Fibroblast of skin of scalp (primary cell): Measurements from ENCODE around the gene STX3. TPM values are rescaled to one million over a fixed set of nuclear protein-coding genes. Genes with fewer than 3 reads are reported as not detected.

Experiments used
- DNase-seq: peaks from one replicate; pipeline ENCODE4 v3.0.0-alpha.2; 2013
- polyA plus RNA-seq, 2 experiments: library from polyadenylated mRNA; unstranded; fragments of 120-200 nt; gene quantifications; one replicate each; pipeline ENCODE4 v1.2.1, GENCODE V29; 2013; ENCODE audit not compliant: insufficient read length in 2 of 2

Gene STX3
- polyA plus RNA-seq (2013, experiment 1 of 2; ENCODE audit: insufficient read length) = 3.2 TPM
- polyA plus RNA-seq (2013, experiment 2 of 2; ENCODE audit: insufficient read length) = 3.4 TPM

DNA sequence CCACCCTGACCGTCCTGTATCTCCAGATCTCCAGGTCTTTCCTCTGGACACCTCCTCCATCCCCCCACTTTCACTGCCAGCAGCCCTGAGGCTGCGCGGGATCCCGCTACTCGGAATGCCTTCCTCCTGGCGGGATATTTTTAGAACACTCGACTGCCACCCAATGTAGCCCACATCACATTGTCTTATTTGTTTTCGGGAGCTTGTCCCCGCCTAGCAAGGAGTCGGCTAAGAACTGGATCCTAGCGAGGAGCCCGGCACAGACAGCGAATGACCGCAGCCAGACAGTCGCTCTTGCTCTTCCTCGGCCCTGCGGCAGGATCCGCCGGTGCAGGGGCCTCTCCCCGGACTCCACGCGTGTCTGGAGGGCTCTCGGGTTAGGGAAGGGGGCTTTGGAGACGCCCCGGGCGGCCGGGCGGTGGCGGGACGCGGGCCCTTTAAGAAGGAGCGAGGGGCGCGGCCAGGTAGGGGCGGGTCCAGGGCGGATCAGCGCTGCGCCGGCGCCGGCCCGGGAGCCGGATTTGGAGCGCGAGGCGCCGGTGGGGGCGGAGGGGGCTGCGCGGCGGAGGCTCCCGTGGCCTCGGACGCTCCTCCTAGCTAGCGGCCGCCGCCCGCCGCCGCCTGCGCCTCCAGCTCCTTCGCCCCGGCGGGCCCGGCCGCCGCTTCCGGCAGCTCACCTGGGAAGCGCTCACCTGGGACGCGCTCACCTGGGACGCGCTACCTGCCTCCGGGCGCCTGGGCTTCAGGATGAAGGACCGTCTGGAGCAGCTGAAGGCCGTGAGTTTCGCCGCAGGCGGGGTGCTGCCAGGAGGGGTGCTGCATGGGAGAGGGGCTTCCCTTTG, at the start of gene STX3:
STX3 (plus strand) TSS at position 518 of the 842 bp plus-strand sequence; CDS start at position 748, 230 bp downstream.
- DNase-seq = peak; percentile 37

DNA sequence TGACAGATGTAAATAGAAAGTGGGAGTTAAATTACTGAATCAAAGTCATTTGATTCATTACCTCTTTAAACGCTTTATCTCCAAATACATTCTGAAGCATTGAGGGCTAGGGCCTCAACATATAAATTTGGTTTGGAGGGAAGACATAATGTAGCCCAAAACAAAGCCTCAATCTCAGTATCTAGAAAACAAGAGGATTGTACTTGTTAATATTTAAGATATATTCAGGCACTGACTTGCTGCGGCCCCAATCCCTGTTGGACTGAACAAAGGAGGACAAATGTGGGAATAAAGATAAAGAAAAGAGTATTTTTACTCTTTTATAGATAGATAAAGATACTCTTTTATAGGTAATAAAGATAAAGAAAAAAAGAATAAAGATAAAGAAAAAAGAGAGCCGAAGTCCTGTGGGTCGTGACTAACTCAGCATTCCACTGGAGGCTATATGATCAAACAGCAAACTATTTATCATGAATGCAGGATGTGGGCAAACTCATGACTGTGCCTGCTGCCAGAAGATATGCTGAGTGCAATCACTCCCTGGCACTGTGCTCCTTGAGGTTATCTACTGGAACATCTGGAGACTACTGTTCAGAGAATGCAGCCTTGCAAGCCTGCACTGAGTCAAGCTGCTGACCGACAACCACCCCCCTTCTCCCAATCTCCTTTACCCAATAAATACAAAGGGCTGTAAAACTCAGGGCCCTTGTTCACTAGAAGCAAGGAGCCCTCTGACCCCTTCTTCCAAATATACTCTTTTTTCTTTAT, 48.5 kb upstream of the STX3 start:
- DNase-seq = peak; percentile 75

DNA sequence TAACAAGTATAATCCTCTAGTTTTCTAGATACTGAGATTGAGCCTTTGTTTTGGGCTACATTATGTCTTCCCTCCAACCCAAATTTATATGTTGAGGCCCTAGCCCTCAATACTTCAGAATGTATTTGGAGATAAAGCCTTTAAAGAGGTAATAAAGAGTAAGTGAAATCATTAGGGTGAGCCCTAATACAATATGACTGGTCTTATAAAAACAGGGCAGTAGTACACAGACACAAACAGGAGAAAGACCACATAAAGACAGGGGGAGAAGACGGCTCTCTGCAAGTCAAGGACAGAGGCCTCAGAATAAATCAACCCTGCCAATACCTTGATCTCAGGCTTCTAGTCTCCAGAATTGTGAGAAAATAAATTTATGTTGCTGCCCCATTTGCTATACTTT, 47.8 kb upstream of the STX3 start:
- no peak for DNase-seq

DNA sequence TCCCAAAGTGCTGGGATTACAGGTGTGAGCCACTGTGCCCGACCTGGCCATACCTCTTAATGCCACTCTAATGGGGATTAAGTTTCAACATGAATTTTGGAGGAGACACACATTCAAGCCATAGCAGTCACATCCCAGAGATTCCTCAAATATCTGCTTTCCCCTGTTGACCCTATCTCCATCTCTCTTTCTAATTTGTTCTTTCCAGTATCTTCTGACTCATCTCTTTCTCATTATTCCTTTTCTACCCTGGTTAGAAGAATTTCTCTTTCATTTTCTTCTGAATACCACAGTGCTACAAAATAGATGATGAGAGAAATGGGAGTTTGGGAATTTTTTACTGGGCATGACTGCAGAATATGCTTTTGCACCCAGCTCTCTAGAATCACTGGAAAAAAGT, 46.6 kb upstream of the STX3 start:
- peak; percentile 25 for DNase-seq

DNA sequence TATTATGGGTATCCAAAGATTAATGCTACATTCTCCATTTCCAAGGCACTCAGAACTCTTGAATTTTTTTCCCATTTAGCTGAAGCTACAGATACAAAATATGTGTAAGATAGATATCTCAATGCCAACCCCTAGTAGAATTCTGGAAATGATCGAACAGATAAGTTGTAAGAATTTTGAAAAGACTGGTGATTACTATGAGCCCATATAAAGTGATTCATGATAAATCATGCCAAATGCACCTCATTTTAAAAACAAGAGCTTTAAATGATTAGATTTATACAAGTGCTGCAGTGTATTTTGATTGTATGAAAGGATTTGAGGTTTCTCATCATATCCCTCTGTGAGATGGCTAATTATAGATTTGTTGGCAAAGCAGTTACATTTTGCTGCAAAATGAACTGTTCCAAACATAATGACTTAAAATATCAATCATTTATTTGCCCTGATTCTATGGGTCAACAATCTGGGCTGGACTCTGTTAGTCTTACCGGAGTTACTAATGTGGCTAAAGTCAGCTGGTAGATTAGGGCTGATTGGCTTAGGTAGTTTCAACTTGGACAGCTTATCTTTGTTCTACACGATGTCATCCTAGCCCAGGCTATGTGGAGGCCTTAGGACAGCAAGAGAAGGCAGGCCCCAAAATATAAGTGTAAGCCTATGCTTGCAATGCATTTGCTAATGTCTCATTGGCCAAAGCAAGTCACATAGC, 44.9 kb upstream of the STX3 start:
- DNase-seq = no peak

DNA sequence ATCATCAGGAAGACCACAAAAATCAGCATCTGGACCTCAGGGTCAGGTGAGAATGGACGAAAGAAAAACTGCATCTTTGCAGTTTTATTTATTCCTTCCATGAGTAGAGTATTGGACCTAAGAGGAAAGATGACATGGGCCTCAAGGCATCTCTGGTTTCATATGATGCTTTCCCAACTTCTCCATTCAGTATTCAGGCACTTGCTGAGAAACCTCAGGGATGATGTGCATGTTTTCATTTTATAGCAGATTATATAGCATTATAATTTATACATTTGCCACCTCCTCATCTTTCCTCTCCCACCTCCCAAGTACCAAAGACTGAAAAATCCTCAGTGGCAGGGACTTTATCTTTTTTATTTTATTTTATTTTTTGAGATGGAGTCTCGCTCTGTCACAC, 41.4 kb upstream of the STX3 start, which contains the start of gene OR10V1:
OR10V1 (minus strand) TSS at position 101 of the 400 bp plus-strand sequence; CDS start at position 101, 0 bp downstream.
- DNase-seq = no peak

DNA sequence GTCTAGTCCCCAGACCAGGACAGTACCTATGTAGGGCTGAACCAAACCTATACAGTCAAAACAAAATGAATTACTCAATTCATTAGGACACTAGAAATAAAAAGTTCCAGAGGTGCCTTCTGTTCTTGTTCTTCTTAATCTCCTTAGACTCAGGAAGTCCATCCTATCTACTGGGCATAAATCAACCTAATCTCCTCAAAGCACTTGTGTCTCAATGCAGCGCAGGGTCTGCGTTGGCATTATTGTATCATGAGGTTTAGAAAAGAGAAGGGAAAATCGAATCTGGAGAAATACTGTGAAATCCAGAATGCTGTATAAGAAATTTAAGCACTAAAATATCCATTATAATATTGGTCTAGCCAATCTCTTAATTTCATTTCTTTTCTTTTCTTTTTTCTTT, 39.1 kb upstream of the STX3 start:
- DNase-seq = no peak

DNA sequence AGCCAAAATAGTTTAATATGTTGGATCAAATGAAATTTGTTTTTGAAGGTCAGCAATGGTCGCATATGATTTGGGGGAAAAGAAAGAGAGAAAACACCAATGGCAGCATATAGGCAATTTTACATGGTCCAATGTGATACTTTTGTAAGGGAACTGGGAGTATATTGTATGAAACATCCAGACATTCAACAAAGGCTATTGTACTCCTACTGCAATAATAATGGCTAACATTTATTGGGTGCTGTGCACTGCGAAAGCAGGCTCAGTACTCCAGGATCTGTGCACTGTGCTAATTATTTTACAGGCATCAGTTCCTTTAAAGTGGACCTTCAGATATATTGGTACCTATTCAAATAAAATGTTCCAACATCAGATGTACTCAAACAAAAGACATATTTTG, 35.6 kb upstream of the STX3 start:
- no peak for DNase-seq

DNA sequence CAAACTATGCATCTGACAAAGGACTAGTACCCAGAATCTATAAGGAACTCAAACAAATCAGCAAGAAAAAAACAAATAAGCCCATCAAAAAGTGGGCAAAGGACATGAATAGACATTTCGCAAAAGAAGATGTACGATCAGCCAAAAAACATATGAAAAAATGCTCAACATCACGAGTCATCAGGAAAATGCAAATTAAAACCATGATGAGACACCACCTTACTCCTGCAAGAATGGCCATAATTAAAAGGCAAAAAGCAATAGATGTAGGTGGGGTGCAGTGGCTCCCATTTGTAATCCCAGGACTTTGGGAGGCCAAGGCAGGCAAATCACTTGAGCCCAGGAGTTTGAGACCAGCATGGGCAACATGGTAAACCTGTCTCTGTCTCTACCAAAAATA, 31.1 kb upstream of the STX3 start:
- no peak for DNase-seq

DNA sequence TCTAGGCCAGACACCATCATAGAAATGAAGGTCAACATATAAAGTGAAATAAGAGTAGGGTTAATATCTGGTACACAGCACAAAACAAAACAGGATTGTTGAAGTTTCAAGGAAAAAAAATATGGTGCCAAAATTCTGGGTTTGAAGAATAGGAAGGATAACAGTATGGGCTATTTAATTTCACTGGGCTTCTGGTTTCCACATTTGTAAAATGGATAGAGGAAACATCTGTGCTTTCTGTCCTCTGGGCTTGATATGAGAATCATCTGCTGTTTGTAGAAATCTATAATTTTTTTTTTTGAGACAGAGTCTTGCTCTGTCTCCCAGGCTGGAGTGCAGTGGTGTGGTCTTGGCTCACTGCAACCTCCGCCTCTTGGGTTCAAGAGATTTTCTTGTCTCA, 27.8 kb upstream of the STX3 start:
- DNase-seq = no peak

DNA sequence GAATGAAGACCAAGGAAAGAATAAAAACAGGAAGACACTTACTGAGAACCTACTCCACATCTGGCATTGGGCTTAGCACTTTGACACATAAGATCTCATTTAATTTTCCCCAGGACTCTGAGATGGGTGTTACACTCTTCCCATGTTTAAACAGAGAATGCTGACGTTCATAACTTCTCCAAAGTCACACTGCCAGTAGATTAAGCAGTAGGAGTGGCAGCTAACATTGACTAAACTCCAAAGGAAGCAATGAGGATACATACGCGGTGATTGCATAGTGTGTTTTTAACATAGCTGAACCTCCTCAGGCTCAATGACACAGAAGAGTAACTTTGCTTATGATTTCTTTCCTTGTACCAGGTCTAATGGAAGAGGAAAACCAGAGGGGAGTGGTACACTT, 27.0 kb upstream of the STX3 start:
- DNase-seq = no peak

DNA sequence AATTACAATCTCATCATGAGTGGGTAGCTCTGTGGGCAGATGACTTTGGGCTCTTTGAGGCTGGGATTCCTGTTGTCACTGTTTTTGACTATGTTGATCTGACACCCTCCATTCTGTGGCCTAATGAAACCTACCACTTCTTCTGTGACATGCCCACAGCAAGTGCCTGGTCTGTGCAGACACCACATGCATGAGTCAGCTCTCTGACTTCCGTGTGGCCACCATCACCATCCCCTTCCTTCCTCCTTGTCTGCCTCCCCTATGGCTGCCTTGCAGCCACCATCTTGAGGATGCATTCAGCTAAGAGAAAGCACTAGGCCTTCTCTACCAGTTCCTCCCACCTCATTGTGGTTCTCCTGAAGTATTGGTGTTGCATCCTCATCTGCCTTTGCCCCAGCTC, 26.3 kb upstream of the STX3 start:
- DNase-seq = no peak

DNA sequence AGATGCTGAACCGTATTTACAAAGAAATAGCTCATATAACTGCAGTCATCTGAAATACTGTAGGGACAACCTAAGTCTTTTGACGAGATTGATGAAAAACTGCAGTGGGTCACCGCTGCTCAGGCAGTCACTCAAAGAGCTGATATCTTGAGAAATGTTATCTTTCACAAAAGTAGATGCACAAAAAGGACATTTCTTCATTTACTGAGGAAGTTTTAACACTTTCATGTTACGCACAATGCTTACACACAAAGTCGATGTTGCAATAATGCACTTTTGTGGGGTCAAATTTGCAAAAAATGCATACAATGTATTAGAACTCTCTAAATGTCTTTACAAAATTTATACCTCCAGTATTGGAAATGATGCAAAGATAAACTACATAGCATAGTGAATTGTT, 25.3 kb upstream of the STX3 start:
- no peak for DNase-seq

DNA sequence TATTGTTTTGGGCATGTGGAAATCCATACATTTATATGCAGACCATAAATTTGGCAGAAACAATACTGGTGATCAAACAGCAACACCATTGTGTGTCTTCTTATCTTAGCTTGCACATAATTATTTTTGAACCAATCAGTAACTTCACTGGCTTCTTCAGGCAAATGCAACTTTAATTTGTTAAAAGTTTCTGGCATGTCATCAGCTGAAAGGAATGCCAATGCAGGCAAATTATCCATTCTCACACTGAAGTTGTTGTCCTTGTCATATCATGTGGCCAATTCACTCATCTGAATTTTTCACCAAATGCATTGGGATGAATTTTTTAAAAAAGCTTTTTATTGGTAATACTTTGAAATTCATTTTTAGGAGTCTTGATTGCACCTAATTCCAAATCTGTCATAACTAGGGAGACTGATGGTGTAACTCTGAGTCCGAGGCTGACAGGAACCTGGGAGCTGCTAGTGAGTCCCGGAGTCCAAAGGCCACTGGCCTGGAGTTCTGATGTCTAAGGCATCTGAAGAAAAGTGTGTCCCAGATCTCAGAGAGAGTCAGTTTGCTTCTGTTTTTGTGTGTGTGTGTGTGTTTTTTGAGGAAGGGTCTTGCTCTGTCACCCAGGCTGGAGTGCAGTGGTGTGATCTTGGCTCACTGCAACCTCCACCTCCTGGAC, 24.1 kb upstream of the STX3 start:
- no peak for DNase-seq

DNA sequence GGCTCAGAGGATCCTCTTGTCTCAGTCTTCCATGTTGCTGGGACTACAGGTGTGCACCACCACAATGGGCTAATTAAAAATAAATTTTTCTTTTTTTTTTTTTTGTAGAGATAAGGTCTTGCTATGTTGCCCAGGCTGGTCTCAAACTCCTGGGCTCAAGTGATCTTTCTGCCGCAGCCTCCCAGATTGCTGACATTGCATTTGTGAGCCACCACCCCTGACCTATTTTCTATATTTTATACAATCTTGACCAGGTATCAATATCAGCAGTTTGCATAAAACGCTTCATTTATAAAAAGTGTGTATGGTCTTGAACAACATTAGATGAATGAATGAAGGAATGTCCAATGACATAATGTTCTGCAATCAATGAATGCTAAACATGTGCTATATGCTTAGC, 9.1 kb upstream of the STX3 start:
- DNase-seq = no peak

DNA sequence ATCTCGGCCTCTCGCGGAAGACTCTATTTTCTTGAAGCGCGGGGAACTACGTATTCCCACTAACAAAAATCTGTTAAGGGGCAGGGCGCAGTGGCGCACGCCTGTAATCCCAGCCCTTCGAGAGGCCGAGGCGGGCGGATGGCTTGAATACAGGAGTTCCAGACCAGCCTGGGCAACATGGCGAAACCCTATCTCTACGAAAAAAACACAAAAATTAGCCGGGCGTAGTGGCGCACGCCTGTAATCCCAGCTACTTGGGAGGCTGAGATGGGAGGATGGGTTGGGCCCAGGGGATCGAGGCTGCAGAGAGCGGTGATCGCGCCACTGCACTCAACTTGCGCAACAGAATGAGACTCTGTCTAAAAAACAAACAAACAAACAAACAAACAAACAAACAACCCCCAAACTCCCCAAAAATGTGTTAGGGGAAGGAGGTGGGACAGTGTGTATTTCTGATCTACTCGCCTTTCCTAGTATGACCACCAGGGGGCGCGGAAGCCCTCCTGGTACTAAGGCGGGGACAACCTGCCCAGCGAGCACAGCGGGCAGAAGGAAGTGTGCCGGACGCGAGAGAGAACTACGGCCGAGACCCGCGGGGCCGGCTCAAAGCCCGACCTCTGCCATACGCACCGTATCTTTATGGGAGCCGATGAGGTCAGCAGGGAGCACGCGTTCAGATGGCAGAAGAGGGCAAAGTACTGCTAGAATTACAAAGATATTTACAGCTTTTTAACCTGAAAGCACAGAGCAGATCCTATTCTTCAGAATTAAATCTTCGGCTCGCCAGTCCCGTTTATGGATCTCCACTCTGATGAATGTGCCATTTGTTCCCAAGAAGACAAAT, 1.3 kb upstream of the STX3 start:
- DNase-seq = peak; percentile 71

DNA sequence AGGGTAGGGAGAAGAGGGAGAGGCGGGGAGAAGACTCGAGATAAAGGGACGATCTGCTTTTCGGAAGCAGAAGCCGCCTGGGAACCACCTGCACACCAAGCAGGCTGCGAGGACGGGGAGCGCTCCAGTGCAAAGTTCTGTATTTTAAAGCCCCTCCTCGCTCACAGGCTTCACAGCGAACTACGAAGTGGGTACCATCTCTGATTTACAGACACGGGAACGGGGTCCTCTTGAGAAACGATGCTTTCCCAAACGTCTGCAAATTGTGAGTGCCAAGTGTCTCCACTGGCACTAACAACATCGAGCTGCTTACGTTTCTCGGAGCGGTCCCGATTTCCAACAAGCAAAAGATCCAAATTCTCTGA, 700 bp upstream of the STX3 start:
- no peak for DNase-seq

DNA sequence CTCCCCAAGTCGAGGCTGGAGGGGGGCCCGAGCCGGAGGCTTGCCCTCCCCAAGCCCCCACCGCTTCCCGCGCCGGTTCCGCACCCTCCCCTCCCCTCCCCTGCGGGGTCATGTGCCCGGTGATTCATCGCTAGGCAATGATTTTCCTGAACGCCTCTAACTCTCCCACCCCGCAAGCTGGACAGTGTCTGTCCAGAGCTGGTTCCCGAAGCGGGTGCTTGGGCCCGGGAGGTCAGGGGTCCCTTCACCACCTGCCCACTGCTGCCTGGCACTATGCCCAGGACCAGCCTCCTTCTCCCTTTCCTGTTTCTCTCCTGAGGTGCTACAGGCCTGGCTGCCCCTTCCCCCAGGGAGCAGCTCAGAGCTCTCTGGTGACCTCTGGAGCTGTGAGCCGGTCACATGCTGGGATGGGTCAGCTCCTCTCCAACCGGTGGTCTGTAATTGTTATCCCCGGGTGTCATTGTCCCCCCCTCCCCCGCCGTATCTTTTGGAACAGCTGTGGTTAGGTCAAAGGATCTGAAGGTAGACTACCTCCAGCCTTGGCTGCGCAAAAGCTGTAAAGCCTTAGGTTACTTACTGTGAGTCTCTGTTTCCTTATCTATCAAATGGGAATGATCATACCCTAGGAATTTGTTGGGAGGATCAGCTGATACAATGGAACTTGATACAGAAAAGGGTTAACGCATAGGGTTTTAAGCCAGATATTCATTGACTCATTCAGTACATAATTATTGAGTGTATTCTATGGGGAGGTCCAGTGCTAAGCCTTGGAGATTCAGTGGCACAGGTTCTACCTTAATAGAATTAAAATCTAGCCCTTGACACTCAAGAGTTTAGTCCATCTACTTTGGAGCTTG, 753 bp downstream of the STX3 start:
- peak; percentile 56 for DNase-seq

DNA sequence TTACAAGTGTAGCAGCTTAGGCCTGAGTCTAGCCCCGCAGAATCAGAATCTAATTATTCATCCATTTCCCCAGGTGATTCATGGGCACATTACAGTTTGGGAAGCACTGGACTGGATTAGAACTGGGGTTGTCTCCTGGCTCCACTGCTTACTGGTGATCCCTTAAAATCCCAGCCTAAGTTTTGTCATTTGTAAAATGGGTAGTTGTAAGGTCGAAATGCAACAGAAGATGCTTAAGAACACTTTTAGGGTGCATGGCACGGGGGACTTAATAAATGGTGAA, 1.3 kb downstream of the STX3 start:
- DNase-seq = no peak

DNA sequence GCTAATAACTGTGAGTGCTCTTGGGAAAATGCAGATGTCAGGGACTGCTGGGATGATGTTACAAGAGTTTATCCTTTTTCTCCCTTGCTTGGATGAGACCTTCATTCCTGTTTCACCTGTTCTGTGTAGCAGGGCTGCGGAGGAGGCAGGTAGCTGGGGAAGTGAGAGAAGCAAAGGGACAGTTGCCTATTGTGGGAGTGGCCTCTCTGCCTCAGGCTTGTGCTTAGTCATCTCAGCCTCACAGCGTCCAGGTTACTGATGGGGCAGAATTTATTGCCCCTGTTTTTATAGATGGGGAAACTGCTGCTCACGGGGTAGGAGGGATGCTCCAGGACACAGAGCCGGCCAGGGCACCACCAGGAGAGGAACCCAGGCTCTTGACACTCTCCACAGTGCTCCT, 1.7 kb downstream of the STX3 start:
- no peak for DNase-seq
